ENCODE measurements around the gene SPTBN1. TPM values are rescaled to one million over a fixed set of nuclear protein-coding genes. Genes with fewer than 3 reads are reported as not detected.

The SPTBN1 gene
- total RNA-seq, 2 donors from 2014 or later: 415 to 524 TPM

DNA sequence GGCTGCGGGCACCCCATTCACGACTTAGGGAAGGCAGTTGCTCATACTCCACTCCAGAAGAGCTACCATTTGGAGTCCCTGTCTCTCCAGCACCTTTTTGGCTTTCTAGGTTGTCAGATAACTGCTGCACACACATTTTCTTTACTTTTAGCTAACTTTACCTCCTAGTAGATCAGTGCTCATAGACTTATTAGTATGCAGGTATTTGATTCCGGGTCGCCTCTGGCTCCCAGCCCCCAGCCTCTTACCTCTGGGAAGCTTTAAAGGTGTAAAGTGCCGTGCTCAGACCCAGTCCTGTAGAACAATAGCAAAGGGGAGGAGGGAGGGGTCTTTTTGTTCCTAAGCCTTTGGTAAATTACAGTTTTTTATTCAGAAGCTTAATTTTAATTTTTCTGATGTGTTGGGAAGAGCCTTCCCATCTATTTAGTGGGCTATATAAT is 102.9 kb downstream of the SPTBN1 start:
- Histone ChIP-seq H3K4me1 (ENCODE audit: control insufficient read depth in 1 of 2, low read depth in 2 of 2) (peaks cover 27 to 68% of the 10 kb centered on the region in 2 donors), H3K36me3 (no peaks in the 10 kb centered on the region), H3K4me3 (peak overlapping the region; percentile 75), H3K27ac (peak overlapping the region in 1 of 2 donors; percentile 44), H3K9me3 (no peaks in the 10 kb centered on the region), H3K27me3 (replicated peaks; ENCODE audit: insufficient read depth) (no peaks in the 10 kb centered on the region)
- ATAC-seq (ENCODE audit: insufficient number of reproducible peaks, low FRiP score, low read depth) (no peak), DNase-seq (ENCODE audit: low spot score) (no peak)
- TF ChIP-seq, protein P1, sequence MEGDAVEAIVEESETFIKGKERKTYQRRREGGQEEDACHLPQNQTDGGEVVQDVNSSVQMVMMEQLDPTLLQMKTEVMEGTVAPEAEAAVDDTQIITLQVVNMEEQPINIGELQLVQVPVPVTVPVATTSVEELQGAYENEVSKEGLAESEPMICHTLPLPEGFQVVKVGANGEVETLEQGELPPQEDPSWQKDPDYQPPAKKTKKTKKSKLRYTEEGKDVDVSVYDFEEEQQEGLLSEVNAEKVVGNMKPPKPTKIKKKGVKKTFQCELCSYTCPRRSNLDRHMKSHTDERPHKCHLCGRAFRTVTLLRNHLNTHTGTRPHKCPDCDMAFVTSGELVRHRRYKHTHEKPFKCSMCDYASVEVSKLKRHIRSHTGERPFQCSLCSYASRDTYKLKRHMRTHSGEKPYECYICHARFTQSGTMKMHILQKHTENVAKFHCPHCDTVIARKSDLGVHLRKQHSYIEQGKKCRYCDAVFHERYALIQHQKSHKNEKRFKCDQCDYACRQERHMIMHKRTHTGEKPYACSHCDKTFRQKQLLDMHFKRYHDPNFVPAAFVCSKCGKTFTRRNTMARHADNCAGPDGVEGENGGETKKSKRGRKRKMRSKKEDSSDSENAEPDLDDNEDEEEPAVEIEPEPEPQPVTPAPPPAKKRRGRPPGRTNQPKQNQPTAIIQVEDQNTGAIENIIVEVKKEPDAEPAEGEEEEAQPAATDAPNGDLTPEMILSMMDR (IDR thresholded peaks at IDR 0.05): no peak

DNA sequence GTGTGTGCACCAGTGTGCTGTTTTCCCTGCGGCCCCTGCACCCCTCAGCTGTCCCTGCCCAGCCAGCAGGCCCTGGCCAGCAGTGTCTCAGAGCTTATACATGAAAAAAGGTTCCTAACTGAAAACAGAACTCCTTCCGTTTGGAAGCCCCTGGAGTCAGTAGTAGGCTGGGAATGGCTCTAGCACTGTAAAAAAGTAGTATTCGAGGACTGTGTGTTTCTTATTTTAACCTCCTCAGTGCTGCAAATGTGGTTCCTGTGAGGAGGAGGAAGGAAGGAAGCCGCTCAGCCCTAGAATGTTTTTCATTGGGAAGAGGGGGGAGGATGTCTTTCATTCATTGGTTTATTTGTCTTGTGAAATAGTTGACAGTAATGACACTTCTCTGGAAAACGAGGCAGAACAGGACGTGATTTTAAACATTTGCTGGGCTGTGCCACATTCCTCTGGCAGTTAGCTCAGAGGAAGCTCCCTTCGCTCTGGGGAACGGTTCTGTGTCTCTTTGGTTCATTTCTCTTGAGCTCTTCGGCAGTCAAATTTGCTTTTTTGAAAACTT is 103.5 kb downstream of the SPTBN1 start:
- ATAC-seq (ENCODE audit: insufficient number of reproducible peaks, low FRiP score, low read depth) (no peak), DNase-seq (ENCODE audit: low spot score) (no peak)
- Histone ChIP-seq H3K36me3 (no peaks in the 10 kb centered on the region), H3K4me1 (ENCODE audit: control insufficient read depth in 1 of 2, low read depth in 2 of 2) (peaks cover 27 to 68% of the 10 kb centered on the region in 2 donors), H3K9me3 (no peaks in the 10 kb centered on the region), H3K27ac (peak overlapping the region; percentile 33 to 70), H3K4me3 (peak overlapping the region; percentile 75), H3K27me3 (replicated peaks; ENCODE audit: insufficient read depth) (no peaks in the 10 kb centered on the region)
- TF ChIP-seq, protein P1 (IDR thresholded peaks at IDR 0.05): no peak

DNA sequence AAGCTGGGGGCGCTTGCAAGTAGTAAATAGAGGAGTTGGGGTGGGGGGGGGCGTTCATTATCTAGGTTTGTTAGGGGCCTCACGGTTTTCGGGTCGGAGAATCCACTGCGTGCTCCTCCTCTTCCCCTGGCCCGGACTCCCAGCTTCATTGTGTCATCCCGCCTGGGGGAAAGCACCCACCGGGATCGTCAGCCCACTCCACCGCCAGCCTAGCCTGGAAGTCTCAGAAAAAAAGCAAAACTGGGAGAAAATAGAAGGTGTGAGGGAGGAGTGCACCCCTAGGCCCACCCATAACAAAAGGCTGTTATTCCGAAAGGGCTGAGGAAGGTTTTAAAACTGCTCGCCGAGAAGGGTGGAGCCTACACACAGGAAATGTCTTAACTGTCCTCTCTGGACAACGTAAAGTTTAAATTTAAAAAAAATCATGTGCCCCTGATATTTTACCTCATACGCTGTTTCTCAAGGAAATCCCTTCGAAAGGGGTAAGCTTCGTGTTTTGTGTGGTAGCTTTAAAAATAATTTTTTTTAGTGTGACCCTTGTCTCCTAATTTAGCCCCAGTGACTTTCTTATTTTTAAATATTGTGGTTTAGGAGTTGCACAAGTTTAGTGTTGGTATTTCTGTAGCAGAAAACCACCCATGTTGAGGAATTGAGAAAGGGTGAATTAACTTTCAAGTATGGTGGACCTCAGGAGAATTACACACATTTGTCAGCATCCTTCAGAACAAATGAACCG is 104.2 kb downstream of the SPTBN1 start:
- ATAC-seq (ENCODE audit: insufficient number of reproducible peaks, low FRiP score, low read depth): peak; percentile 48
- H3K4me1 ChIP-seq (ENCODE audit: control insufficient read depth in 1 of 2, low read depth in 2 of 2): peaks cover 27 to 64% of the 10 kb centered on the region in 2 donors
- H3K27me3 ChIP-seq (replicated peaks; ENCODE audit: insufficient read depth): no peaks in the 10 kb centered on the region
- no peak for DNase-seq (ENCODE audit: low spot score)
- peak overlapping the region; percentile 75 for H3K4me3 ChIP-seq
- H3K27ac ChIP-seq: peak overlapping the region; percentile 33 to 70
- TF ChIP-seq, protein P1 (IDR thresholded peaks at IDR 0.05): no peak
- no peaks in the 10 kb centered on the region for H3K9me3 ChIP-seq
- no peaks in the 10 kb centered on the region for H3K36me3 ChIP-seq

DNA sequence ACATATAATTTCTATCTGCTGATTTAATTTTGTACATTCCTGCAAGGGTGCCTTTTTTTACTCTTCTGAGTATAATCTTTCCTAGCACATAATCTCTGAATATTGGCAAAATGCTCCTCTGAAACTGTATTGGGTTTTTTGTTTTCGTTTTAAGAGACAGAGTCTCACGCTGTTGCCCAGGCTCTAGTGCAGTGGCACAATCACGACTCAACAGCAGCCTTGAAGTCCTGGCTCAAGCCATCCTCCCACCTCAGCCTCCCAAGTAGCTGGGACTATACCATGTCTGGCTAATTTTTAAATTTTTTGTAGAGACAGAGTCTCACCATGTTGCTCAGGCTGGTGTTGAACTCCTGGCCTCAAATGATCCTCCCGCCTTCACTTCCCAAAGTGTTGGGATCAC is 104.9 kb downstream of the SPTBN1 start:
- TF ChIP-seq, protein P1 (IDR thresholded peaks at IDR 0.05): no peak
- Histone ChIP-seq H3K9me3 (no peaks in the 10 kb centered on the region), H3K4me1 (ENCODE audit: control insufficient read depth in 1 of 2, low read depth in 2 of 2) (peaks cover 27 to 57% of the 10 kb centered on the region in 2 donors), H3K27me3 (replicated peaks; ENCODE audit: insufficient read depth) (no peaks in the 10 kb centered on the region), H3K36me3 (no peaks in the 10 kb centered on the region), H3K27ac (peak overlapping the region in 1 of 2 donors; percentile 70), H3K4me3 (peak overlapping the region; percentile 75)
- ATAC-seq (ENCODE audit: insufficient number of reproducible peaks, low FRiP score, low read depth) (no peak), DNase-seq (ENCODE audit: low spot score) (no peak)

DNA sequence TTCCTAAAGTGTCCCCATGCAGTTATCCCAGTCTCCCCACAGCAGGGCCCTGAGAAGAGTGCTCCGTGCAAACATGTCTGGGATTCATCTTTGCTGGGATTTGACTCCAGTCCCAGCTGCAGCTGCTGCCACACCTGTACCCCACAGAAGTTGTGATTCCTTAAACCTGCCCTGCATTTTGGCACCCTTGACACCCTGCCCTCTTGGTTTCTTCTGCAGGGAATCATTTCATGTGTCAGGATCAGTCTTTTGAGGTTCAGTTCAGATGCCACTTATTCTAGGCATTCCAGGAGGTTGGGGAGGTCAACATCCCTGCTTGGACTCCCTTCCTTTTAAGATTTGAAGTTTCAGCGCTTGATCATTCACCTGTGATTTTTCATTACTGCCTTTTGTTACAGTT is 108.3 kb downstream of the SPTBN1 start:
- DNase-seq (ENCODE audit: low spot score) (no peak), ATAC-seq (ENCODE audit: insufficient number of reproducible peaks, low FRiP score, low read depth) (no peak)
- H3K9me3 ChIP-seq: no peaks in the 10 kb centered on the region
- H3K4me3 ChIP-seq: no peak overlapping the region
- H3K27ac ChIP-seq: no peak overlapping the region
- peaks cover 15 to 41% of the 10 kb centered on the region in 2 donors for H3K4me1 ChIP-seq (ENCODE audit: control insufficient read depth in 1 of 2, low read depth in 2 of 2)
- TF ChIP-seq, protein P1 (IDR thresholded peaks at IDR 0.05): no peak
- no peaks in the 10 kb centered on the region for H3K36me3 ChIP-seq
- no peaks in the 10 kb centered on the region for H3K27me3 ChIP-seq (replicated peaks; ENCODE audit: insufficient read depth)
